Pons (tissue), 1 donor: ENCODE data around the gene MSANTD2.
"Not testable (repeated sequence)": the region's sequence is repeated elsewhere in the genome, so short reads cannot be mapped to it uniquely, and the experiment has no call there.

ENCODE experiments used
- DNase-seq: peaks from one replicate; pipeline ENCODE4 v3.0.0-alpha.2; 2016; ENCODE audit warnings: low spot score

Gene MSANTD2

DNA sequence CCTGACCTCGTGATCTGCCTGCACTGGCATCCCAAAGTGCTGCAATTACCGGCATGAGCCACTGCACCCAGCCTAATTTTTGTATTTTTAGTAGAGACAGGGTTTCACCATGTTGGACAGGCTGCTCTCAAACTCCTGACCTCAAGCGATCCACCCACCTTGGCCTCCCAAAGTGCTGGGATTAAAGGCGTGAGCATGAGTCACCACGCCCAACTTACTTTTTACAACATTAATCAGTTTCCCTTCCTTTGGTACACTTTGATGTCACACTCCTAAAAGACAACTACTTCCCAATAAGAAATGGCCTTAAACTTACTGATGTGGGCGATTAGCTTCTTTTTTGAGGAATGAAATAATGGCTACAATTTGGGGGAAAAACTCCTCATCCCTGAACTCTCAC is 29.2 kb downstream of the MSANTD2 start:
- not testable (repeated sequence) for DNase-seq

- DNase-seq = no peak
These were observed 30.1 kb downstream of the MSANTD2 start for GRCh38 chr11:124769806-124770774.

DNA sequence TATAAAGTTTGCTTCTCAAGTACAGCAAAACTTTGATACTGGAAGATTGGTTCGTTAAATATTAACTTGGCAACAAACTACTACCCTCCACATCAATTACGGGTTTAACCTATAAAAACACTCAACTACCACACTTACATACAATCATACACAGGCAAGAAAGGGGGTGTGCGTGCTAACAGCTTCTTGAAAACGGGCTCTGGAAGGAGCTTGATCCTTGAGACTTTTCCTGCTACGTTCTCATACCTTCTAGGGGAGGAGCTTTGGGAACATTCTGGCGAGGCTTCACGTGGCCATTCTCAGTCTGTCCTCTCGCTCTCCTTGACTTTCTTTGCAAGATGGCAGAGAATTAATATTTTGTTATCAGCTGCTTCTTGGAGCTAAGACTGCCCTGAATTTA is 31.3 kb downstream of the MSANTD2 start:
- no peak for DNase-seq

DNA sequence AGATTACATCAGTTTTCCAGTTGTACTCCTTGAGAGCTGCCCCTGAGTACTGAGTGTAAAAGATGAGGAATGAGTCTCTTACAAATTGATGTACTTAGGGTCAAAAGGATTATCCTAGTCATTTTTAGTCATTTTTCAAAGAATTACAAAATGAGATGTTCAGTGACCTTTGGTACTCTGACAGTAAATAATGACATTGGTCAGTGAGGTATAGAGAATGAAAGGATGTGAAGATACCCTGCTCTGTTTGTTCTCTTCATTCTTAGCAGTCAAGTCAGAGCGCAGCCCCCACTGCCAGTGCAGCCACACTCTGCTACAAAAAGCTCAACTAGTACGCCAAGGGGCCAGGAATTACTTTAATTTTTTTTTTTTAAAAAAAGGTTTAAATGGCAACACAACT is 34.0 kb downstream of the MSANTD2 start:
- no peak for DNase-seq

- peak; percentile 38 for DNase-seq
These were observed 36.9 kb downstream of the MSANTD2 start for GRCh38 chr11:124763156-124763947.

- no peak for DNase-seq
These were observed 37.5 kb downstream of the MSANTD2 start for GRCh38 chr11:124762624-124763155.

GRCh38 chr11:124762105-124762623 is 38.0 kb downstream of the MSANTD2 start, which contains the start of gene ESAM:
ESAM (minus strand) TSS chr11:124762290; CDS start chr11:124762154, 136 bp downstream.
- no peak for DNase-seq

DNA sequence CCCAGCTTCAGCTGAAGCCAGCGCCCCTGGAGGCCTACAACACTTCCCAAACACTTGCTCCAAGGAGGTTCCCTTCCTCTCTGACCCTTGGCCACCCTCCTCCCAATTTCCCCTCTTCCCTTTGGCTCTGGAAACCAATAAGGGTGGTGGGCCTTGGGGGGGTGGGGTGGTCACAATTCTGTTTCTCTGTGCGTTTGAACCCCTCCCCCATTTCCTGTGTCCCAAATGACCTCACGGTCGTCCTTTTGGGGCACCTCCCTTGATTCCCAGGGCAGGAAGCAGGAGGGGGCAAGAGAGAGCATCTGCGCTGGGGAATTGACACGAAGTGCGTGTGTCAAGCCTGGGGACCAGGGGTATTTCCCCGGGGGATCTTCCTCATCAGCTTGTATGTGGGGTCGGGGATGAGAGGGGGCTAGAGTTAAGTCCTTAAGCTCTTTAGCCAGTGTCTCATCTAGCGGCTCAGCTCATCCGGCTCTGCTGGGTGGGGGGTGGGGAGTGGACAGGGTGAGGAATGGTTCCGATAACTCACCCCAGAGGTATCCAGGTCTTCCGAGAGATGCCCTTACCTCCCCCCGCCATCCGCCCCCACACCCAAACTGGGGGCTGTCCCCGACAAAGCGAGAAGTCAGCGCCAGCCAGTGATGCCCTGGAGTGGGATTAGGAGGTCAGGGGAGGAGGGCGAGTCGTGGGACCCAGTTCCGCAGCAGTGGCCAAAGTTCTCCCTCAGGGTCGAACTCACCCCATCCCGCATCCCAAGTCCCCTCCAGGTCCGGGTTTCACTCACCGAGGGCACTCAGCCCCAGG is 38.7 kb downstream of the MSANTD2 start:
- DNase-seq = no peak

DNA sequence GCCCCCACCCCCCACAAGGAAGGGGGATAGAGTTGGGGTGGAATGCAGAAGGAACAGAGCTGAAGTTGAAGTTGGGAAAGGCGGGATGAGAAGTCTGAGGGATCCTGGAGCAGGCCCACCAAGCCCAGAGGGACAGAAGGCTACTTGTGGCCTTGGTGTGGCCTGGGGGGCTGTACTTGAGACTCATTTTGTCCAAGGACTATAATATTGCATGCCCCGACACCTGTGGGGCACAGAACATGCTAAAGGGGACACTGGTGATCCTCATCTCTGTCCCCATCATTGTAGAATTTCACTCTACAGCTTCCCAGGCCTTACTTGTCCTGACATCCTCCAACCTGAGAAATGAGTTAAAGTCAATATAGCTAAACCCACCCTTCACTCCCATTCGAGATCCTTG is 39.4 kb downstream of the MSANTD2 start:
- DNase-seq = no peak

GRCh38 chr11:124760205-124760652 is 40.0 kb downstream of the MSANTD2 start:
- DNase-seq = no peak

DNA sequence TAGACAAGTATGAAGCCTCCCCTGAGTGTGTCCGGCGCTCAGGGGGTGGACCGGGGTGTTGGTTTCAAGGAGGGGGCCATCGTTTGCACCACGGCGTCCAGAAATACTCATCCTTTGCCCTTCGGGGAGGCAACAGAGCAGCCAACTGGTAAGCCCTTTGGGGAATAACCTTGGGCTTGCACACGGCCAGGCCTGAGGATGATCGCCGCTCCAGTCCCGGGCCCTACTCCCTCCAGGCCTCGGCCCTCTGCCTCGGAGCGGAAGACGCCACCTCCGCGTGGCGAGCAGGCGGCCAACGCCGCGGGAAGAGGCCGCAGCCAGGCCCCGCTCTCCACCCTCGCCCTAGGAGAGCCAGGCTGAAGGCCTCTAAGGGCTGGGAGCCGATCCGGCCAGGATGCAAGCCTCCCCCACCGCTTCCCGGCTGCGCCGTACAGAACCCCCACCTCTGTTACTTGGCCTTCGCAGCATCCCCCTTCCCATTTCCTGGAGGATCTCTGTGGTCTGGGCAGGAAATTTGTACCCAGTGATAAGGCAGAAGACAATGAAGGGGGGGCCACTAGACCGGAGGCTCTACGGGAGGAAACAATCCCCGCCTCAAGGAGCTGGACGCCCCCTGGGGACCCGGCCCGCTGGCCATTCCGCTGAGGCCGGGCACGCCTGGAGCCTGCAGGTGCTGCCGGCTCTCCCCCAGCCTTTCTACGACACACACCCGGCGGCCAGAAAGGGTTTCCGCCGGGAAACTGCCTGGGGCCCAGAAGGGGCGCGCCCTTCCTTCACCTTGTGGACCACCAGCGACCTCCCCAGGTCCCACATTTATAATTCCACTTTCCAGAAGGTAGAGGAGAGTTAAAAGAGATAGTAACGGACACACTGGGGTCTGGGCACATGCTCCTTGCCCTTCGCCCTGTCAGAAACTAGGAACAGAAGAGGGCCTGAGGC is 40.7 kb downstream of the MSANTD2 start:
- DNase-seq = no peak

- DNase-seq = peak; percentile 72
These were observed 41.6 kb downstream of the MSANTD2 start for GRCh38 chr11:124758355-124759265.

DNA sequence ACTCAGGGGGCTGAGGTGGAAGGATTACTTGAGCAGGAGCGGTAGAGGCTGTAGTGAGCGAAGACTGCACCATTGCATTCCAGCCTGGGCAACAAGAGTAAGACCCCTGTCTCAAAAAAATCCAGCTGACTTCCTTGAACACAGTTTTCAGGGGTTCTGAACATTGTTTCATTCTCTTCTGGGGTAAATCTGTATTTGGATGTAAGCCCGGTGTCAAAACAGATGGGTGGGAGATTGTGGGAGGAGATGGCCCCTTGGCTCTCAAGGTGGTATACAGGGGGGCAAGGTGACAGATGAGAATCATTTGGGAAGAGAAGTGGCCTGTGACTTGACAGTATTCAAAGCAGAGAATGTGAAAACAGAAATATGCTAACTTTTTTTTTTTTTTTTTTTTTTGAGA is 42.9 kb downstream of the MSANTD2 start:
- no peak for DNase-seq

- DNase-seq = no peak
These were observed 43.4 kb downstream of the MSANTD2 start for GRCh38 chr11:124756753-124757227.

DNA sequence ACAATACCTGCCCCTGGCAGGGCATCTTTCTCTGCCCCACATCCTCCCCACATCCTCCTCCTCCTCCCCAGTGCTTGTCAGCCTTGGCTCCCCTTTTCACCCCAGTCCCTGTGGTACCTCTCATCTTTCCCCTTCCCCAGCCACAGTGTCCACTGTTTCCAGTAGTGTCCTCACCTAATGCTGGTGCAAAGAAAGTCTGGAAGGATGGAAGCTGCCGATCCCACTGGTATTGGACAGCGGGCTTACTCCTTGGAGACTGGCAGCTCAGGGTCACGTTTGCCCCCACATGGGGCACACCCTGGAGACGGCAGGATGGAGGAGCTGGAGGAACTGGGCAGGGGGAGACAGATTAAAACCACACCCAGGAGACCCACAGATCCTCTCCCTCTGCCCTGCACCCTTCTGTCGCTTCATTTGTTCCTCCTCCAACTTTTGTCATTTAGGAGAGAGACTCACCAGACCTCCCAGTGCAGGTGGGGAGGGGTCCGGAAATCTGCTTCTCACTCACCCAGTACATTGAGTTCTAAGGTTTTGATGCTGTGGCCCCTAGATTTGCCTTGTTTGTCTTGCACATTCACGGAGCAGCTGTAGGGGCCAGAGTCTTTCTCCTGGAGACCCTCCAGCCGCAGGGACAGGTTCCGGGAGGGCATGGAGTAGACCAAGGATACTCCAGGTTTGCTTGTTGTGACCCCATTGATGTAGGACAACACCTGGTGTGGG is 44.0 kb downstream of the MSANTD2 start:
- DNase-seq = no peak

- DNase-seq = no peak
These were observed 45.5 kb downstream of the MSANTD2 start for GRCh38 chr11:124754710-124755109.

GRCh38 chr11:124754309-124754708 is 45.9 kb downstream of the MSANTD2 start:
- DNase-seq = no peak

DNA sequence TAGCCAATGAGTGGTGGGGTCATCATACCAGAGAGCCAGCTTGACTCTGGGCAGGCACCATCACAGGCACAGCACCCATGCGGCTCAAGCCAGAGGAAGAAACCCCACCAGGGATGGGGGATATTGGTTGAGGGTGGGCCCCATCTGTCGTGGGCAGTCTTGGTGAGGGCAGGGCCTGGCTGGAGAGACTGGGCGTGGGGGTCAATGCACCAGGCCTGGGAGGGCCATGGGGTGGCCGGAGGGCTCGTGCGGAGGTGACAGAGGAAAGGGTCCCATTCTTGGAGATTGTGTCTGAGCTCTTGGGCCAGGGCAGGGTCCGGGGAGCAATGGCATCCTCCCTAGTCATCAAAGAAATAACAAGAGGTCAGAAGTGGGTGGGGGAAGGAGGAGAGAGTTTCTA is 46.6 kb downstream of the MSANTD2 start:
- no peak for DNase-seq
